Measurements from ENCODE around the gene CCNK.
A peak's percentile ranks its signal among the peaks of the same experiment; 100 is the strongest.

The CCNK gene

GRCh38 chr14:99508896-99509629 lies 27.9 kb downstream of the CCNK start:
- no peak for DNase-seq

DNA sequence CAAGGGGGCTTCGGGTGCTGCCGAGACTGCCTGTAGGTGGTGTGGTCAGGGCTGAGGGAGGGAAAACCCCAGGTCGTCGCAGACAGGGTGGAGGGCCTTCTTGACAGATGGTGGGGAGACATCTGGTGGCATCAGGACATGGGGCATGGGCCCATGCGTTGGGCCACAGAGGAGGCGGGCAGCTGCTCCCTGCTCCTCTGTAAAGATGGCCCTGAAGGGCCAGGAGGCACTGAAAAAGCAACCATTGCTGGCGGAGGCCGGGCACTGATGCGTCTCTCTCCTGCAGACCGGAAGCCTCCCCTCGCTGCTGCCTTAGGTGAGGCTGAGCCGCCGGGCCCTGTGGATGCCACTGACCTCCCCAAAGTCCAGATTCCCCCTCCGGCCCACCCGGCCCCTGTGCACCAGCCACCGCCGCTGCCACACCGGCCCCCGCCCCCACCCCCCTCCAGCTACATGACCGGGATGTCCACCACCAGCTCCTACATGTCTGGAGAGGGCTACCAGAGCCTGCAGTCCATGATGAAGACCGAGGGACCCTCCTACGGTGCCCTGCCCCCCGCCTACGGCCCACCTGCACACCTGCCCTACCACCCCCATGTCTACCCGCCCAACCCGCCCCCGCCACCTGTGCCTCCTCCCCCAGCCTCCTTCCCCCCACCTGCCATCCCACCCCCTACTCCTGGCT lies 28.8 kb downstream of the CCNK start:
- no peak for DNase-seq

GRCh38 chr14:99510556-99511139 lies 29.4 kb downstream of the CCNK start:
- no peak for DNase-seq

DNA sequence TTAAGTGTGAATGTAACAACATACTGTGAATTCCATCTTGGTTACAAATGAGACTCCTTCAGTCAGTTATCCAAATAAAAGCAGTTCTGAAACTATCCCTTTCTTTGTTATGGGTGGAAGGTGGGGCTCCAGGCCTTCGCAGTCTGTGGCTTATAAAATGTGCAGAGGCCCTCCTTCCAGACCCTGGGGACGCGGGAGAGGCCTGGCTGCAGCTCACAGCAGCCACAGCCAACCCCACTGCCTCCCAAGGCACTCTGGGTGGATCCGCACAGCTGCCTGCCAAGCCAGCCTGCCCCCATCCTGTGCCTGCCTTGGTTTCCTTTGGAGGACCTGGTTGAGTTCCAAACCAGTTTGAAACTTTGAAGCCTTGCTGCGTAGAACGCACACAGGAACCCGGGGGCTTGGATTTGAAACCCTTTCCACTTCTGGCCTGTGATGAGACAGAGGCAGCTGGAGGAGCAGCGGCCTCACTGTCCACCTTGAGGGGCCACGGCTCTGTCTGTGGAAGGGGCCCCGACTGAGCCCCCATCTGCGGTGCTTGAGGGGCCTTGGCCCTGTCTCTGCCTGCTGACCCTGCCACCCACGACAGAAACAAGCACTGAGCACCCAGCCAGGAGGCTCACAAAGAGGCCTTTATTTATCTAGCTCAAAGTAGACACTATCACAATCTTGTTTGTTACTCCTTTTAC lies 30.4 kb downstream of the CCNK start:
- peak; percentile 94 for DNase-seq

DNA sequence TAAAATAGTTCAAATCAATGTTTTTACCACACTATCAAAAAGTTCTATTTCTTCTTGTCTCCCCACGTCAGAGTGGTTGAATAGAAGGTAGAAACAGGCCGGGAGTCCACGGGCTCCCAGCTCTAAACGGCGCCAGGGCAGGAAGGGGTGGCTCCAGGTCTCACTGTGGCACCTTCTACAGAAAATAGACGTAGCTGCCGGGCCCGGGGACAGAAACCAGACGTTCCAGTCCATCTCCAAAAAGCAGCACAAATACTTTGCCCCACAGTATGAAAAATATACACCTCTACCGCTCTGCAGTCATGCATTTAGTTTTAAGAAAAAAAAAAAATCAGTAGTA lies 30.9 kb downstream of the CCNK start:
- DNase-seq, result no peak

DNA sequence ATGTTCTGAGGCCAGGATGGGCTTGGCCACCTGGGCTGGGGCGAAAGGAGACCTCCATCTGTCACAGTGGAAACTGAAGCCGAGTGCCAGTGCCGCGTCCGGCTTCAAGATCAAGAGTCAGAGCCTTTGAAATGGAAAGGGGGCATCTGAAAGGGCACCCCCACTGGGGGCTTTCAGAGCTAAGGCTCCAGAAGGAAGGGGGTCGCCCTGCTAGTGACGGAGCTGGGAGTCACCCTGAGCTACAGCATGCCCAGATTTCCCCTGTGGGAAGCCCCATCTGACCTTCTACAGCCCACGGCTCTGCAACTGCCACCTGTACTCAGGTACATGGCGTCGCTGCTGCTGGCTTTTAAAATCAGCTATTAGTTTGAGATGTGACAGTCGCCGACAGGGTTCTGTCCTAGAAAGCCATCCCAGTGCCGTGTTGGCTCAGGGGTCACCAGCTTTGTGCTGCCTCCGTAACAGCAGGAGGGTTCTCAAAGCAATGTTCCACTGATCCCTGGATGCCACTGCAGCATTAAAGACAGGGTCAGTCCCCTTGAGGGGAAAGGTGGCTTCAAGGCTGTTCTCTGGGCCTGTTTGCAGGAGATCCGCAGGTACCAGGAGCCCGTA lies 31.5 kb downstream of the CCNK start:
- DNase-seq, result no peak

DNA sequence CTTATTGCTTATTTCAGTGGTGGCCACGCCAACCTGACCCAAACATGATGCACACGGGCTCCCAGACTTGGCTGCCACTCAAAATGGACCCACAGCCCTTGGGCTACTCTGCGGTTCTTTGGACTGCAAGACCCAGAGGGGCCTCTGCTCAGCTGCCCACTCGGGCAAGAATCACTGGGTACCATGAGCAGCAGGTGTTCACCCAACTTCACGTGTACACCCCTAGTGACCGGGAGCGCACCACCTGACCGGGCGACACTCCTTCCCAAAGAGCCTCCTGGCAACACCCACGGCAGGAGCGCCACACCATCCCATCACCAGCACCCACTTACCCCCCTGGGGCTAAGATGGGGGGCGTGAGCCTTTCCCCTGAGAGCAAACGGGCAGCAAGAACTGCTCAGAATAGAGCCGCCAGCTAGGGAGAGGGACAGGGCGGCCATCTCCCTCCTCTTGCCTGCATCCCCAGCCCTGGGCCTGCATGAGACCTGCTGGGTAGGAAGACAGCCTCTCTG lies 32.0 kb downstream of the CCNK start:
- DNase-seq, result no peak

GRCh38 chr14:99513946-99514551 lies 32.8 kb downstream of the CCNK start:
- DNase-seq, result no peak

DNA sequence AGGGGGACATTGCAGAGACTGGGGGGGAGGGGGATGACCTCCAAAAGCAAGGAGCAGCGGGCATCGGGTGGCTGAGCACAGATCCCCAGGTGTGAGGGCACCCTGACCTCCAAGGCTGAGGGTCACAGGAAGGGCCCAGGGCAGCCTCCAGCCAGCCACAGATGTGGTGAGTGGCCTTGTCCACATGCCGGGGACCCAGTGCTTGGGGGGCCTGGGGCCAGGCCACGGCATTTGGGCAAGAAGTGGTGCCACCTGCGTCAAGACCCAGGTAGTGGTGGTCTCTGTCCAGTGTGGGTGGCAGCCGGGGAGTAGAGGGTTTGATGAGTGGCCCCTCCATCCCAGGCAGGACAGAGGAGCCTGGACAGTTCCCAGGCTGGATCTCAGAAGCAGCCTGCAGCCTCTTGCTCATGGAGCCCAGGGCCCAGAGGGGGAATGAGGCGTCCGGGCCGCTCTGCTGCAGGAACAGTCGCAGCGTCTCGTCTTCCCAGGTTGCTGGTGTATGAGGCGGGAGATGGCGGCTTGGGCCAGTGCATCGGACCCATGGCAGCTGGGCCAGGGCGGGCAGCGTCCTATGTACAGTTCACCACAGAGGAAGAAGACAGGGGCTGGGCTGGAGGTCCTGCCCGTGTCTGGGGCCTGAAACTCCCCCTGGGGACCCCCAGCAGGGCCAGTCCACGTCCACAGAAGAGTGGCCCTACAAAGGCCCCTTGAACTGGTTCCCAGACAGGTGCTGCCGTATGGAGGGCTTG lies 33.5 kb downstream of the CCNK start:
- DNase-seq, result no peak

DNA sequence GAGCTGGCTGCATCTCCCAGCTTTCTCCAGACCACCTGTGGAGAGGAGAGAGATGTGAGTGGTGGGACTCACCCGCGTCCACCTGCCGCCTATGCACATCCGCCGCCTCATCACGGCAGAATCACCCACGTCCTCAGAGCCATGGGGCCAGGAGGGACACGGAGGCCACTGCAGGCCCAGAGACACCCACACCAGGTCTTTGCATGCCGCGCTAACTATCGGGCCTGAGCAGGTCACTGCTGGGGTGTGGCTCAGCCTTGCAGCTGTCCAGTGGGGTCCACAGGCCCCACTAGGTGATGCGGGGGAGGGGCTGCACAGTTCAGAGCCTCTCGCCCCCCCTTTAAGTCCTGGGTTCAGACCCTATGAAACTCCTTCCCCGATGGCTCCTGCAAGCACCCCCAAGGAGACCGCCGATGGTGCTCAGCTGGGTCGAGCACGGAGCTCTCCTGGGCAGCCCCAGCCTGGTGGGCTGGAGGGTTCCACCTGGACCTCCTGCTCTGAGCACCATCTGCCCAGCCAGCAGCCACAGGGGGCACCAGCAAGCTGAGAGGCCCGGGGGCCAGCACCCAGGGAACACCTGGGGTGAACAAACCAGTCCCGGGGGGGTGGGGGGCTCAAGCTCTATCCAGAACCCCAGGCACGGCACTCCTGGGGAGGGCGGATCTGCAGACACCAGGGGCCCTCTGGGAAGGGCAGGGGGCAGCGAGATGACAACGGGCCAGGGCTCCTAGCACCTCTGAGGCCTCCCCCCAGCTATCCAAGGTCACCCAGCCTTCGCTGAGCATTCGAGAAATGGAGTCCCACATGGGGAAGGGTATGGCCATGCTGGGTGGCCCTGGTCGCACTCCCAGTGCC lies 34.3 kb downstream of the CCNK start:
- no peak for DNase-seq

DNA sequence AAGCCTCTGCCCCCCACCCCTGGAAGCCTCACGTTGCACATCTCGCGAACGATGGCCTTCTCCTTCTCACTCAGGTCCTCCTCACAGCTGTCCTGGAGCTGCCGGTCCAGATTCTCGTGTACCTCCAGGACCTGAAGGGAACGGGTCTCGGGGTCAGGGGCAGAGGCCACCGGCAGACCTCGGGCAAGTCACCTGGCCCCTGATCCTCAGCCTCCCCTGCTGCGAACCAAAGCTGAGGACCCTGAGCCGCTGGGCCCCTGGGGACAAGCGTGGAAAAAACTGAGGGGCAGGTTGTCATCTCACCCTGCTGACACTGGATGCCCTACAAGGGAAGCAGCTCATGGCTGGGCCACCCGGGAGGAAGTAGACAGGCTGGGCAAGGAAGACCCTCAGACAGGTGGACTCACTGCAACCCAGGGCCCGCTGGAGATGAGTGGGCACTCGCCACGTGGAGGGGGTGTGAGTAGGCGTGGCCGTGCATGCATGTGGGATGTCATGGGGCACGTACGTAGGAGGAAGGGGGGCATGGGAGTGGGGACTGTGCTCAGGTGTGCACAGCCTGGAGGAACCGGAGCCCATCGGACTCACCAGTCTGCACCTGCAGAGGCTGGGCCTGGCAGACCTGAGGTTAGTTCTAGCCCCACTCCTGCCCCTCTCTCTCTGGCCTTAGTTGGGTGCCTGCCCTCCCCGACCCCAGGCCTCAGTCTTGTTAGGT lies 35.1 kb downstream of the CCNK start:
- DNase-seq, result no peak

DNA sequence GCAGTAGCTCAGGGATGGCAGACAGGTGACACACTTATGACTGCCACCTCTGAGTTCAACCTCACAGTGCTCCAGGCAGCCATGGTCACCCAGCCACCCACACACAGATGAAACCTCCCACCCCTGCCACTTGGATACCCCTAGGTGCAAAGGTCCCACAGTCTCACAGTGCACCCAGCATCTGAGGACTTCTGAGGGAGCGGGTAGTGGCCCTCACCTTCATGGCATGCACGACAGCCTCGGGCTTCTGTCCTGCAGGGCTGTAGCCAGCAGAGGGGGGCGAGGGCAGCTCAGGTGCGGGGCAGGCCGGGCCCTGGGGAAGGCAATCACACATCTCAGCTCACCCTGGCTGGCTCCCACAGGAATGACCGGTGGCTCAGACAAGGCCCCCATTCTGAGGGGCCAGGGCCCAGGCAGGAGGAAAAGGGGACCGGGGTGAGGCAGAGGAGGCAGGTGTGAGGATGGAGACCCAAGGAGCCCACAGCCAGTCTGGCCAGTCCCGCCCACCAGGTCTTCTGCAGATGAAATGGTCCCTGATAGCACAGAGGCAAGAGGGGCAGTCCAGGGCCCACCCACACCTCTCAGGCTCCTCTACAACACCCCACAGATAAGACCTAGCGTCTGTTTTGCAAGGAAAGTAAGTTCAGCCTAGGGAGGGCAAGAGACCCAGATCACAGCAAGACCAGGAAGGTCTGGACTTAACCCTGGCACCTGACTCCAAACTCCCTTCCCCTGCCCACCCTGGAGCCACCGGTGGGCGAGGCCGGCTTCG lies 35.8 kb downstream of the CCNK start:
- no peak for DNase-seq

GRCh38 chr14:99517643-99518381 lies 36.6 kb downstream of the CCNK start:
- DNase-seq, result no peak

DNA sequence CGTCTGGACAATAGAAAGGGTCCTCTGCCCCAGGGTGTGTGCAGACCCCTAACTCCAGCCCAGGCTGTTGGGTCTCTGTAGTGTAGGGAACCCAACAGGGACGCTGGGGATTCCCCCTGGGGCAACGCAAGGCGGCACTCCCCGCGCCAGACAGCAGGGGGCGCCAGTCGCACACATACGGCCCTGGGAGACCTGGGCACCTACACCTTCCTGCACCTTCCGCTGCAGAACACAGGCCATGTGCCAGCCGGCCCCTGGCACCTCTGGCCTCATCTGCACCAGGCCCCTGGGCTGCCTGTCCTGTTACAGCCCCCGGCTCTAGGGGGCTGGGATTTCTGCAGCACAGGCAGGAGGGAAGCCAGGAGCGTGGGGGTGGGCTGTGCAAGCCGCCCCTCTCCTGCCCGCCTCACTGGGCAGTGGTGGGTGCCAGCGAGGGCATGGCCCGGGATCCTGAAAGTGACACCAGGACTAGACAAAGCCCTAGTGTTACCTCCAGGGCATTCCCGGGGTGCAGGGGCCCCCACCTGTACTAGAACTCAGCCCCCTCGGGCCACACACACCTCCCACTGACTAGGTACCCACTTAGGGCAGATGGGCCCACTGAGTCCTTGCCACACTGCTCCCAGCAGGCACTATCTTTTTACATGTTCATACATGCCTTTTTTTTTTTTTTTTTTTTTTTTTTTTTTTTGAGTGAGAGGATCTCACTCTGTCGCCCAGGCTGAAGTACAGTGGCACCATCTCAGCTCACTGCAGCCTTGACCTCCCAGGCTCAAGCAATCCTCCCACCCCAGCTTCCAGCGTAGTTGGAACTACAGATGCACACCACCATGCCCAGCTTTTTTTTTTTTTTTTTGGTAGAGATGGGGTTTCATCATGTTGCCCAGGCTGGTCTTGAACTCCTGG lies 37.5 kb downstream of the CCNK start:
- peak; percentile 50 for DNase-seq

DNA sequence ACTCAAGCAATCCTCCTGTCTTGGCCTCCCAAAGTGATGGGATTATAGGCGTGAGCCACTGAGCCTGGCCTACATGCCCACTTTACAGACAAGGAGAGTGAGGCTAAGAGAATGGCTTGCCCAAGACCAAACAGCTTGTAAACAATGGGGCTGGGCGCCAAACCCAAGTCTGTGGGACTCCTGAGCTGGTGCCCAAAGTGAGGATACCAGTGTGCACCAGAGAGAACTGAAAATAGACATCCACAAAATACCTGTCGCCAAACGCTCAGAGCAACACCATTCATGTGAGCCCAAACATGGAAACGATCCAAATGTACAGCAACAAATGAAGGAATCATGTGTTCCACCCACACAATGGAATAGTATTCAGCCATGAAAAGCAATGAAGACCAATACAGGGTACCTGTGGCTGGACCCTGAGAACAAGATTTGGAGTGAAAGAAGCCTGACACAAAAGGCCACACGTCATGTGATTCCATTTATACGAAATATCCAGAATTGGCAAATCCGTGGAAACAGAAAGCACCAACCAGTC lies 38.2 kb downstream of the CCNK start:
- no peak for DNase-seq

GRCh38 chr14:99519931-99520421 lies 38.8 kb downstream of the CCNK start:
- no peak for DNase-seq

- no peak for DNase-seq
These were observed 39.4 kb downstream of the CCNK start for GRCh38 chr14:99520571-99521081.

Data from fibroblast of skin of scalp (primary cell).